Activated CD4-positive, CD25-positive, alpha-beta regulatory T cell treated with anti-CD3 and anti-CD28 coated beads, Interleukin-2, amount 50 U/mL, for 24 hours (primary cell): ENCODE measurements around the gene COL8A1.

Source experiments
- ATAC-seq, 2 donors: fragments of 150-1000 bp; cut with Tn5 transposase; one replicate each; pipeline ENCODE4 v1.10.0; 2021; ENCODE audit warnings: mild to moderate bottlenecking in 1 of 2, moderate library complexity in 1 of 2

Gene COL8A1

GRCh38 chr3:99678023-99678422 is 39.6 kb downstream of the COL8A1 start:
- no peak for ATAC-seq

GRCh38 chr3:99678896-99679295 is 40.5 kb downstream of the COL8A1 start:
- ATAC-seq = no peak

GRCh38 chr3:99681512-99681911 is 43.1 kb downstream of the COL8A1 start:
- no peak for ATAC-seq

- ATAC-seq = no peak
Measured at GRCh38 chr3:99681976-99682375, 43.6 kb downstream of the COL8A1 start.

- ATAC-seq = no peak
Measured at GRCh38 chr3:99683465-99683864, 45.1 kb downstream of the COL8A1 start.

- no peak for ATAC-seq
Measured at GRCh38 chr3:99683876-99684275, 45.5 kb downstream of the COL8A1 start.

- no peak for ATAC-seq
Measured at GRCh38 chr3:99684644-99685043, 46.2 kb downstream of the COL8A1 start.

- ATAC-seq = no peak
Measured at GRCh38 chr3:99686469-99686868, 48.1 kb downstream of the COL8A1 start.

- ATAC-seq = no peak
Measured at GRCh38 chr3:99686955-99687612, 48.7 kb downstream of the COL8A1 start.

GRCh38 chr3:99690761-99691369 is 52.5 kb downstream of the COL8A1 start:
- no peak for ATAC-seq

GRCh38 chr3:99693636-99694035 is 55.2 kb downstream of the COL8A1 start:
- no peak for ATAC-seq

- ATAC-seq = no peak
Measured at GRCh38 chr3:99696497-99696896, 58.1 kb downstream of the COL8A1 start.

- ATAC-seq = no peak
Measured at GRCh38 chr3:99697250-99697649, 58.9 kb downstream of the COL8A1 start.

- no peak for ATAC-seq
Measured at GRCh38 chr3:99698932-99699331, 60.5 kb downstream of the COL8A1 start.

- ATAC-seq = no peak
Measured at GRCh38 chr3:99699841-99700240, 61.4 kb downstream of the COL8A1 start.

- ATAC-seq = no peak
Measured at GRCh38 chr3:99700631-99701268, 62.4 kb downstream of the COL8A1 start.

GRCh38 chr3:99702953-99703943 is 64.9 kb downstream of the COL8A1 start:
- ATAC-seq = no peak

- no peak for ATAC-seq
Measured at GRCh38 chr3:99704417-99704816, 66.0 kb downstream of the COL8A1 start.

GRCh38 chr3:99706410-99706809 is 68.0 kb downstream of the COL8A1 start:
- ATAC-seq = no peak

GRCh38 chr3:99708207-99708745 is 69.9 kb downstream of the COL8A1 start:
- ATAC-seq = no peak

- ATAC-seq = no peak
Measured at GRCh38 chr3:99709686-99710085, 71.3 kb downstream of the COL8A1 start.

GRCh38 chr3:99710094-99710493 is 71.7 kb downstream of the COL8A1 start:
- no peak for ATAC-seq

- no peak for ATAC-seq
Measured at GRCh38 chr3:99711351-99711750, 73.0 kb downstream of the COL8A1 start.
